Panc1 (cell line): ENCODE results near the gene ARPC4. TPM values are rescaled to one million over a fixed set of nuclear protein-coding genes. Genes with fewer than 3 reads are reported as not detected.

Experiments
- ATAC-seq: fragments of 200-7000 bp; cut with Tn5 transposase; 2 replicates; pipeline ENCODE4 v1.9.1; 2020; ENCODE audit warnings: mild to moderate bottlenecking, moderate library complexity
- BruUV-seq: library from RNA; stranded (reverse); fragments of 400-500 nt; replicated peaks from 2 replicates; lab custom pipeline; 2021; lab: Mats Ljungman, UMichigan
- CTCF ChIA-PET: fragments of 300-600 bp; sonication (Branson Sonifier 250); formaldehyde crosslinking; loops from one replicate; lab custom pipeline; 2022; ENCODE audit warnings: antibody characterized with exemption; lab: Charles Lee
- POLR2A ChIA-PET: fragments of 300-600 bp; sonication (Branson Sonifier 250); formaldehyde crosslinking; loops from one replicate; lab custom pipeline; 2022; ENCODE audit warnings: antibody characterized with exemption; lab: Charles Lee
- DNase-seq: peaks from one replicate; pipeline ENCODE4 v3.0.0-alpha.2; 2010; ENCODE audit warnings: low read depth, low spot score
- H3K27ac ChIP-seq: 2 replicates; pipeline ENCODE4 v1.5.1; 2011; ENCODE audit warnings: mild to moderate bottlenecking, low read length, inconsistent platforms
- H3K27me3 ChIP-seq: fragments of 200-500 bp; sonication (Bioruptor generic); 2 replicates; pipeline ENCODE4 v1.6.0; 2014; ENCODE audit warnings: low read length, inconsistent platforms; ENCODE audit not compliant: control insufficient read depth, insufficient read depth
- H3K36me3 ChIP-seq: fragments of 200-500 bp; sonication (Bioruptor generic); 2 replicates; pipeline ENCODE4 v1.5.1; 2014; ENCODE audit warnings: inconsistent platforms, mild to moderate bottlenecking, low read length, moderate library complexity; ENCODE audit not compliant: control insufficient read depth, insufficient read depth
- H3K4me1 ChIP-seq: 2 replicates; pipeline ENCODE4 v1.5.1; 2011; ENCODE audit warnings: inconsistent platforms, mild to moderate bottlenecking, low read length, moderate library complexity; ENCODE audit not compliant: control insufficient read depth, insufficient read depth
- H3K4me3 ChIP-seq, 2 experiments: 2 replicates each; pipeline ENCODE4 v1.5.1; 2011 to 2012; ENCODE audit warnings: low read depth in 2 of 2, low read length in 2 of 2, mild to moderate bottlenecking in 2 of 2, inconsistent platforms in 1 of 2, moderate library complexity in 1 of 2
- H3K9me3 ChIP-seq: fragments of 200-500 bp; sonication (Bioruptor generic); 2 replicates; pipeline ENCODE4 v1.5.1; 2014; ENCODE audit warnings: low read depth, mild to moderate bottlenecking, inconsistent platforms, low read length, moderate library complexity; ENCODE audit not compliant: control insufficient read depth, insufficient read depth
- CTCF ChIP-seq: fragments of 450-650 bp; IDR thresholded peaks from 2 replicates; pipeline ENCODE4 v1.5.1; 2017; ENCODE audit warnings: mild to moderate bottlenecking
- POLR2AphosphoS5 ChIP-seq: IDR thresholded peaks from 2 replicates; pipeline ENCODE4 v1.6.1; 2012; ENCODE audit warnings: mild to moderate bottlenecking, low read depth, low read length, moderate library complexity
- SIN3A ChIP-seq: IDR thresholded peaks from 2 replicates; pipeline ENCODE4 v1.6.1; 2012; ENCODE audit warnings: low read depth, mild to moderate bottlenecking, low read length, moderate library complexity, borderline replicate concordance; ENCODE audit not compliant: insufficient read depth
- TCF7L2 ChIP-seq: IDR thresholded peaks from 2 replicates; pipeline ENCODE4 v1.6.1; 2011; ENCODE audit warnings: mild to moderate bottlenecking, low read depth, low read length, inconsistent platforms
- in situ Hi-C: cut with HindIII; loops from 2 replicates; pipeline ENCODE4 v1.10.0; 2016; ENCODE audit warnings: low sequenced_read_pairs, low pct_unique_long_range_greater_than_20kb
- intact Hi-C: fragments of 100-400 bp; cut with micrococcal nuclease; formaldehyde crosslinking; loops from one replicate; pipeline ENCODE4 v1.10.0; 2022; ENCODE audit not compliant: unreplicated experiment
- total RNA-seq: library from RNA; stranded (reverse); gene quantifications from one replicate; pipeline ENCODE4 v1.2.1, GENCODE V29; 2021; ENCODE audit not compliant: unreplicated experiment
- TF ChIP-seq, protein P1 (sequence below), 2 experiments: IDR thresholded peaks; 2 replicates each; pipeline ENCODE4 v1.6.1; 2011 to 2012; ENCODE audit warnings: low read depth in 2 of 2, control low read depth in 1 of 2, low read length in 1 of 2, mild to moderate bottlenecking in 1 of 2, moderate library complexity in 1 of 2; ENCODE audit not compliant: insufficient read depth in 1 of 2

The ARPC4 gene
- total RNA-seq, 1 experiment from 2014 or later = 117 TPM

GRCh38 chr3:9746330-9746729 lies 46.6 kb upstream of the ARPC4 start:
- Histone ChIP-seq H3K27me3 (no peaks in the 10 kb centered on the region), H3K9me3 (no peaks in the 10 kb centered on the region), H3K4me1 (peaks cover 7% of the 10 kb centered on the region; the same call in 1 of the 2 replicates), H3K36me3 (peaks cover 4% of the 10 kb centered on the region), H3K27ac (no peak overlapping the region), H3K4me3 (no peak overlapping the region)
- ATAC-seq (no peak), DNase-seq (no peak)
- TF ChIP-seq SIN3A (no peak), TCF7L2 (no peak), POLR2AphosphoS5 (no peak), CTCF (no peak)
- TF ChIP-seq, protein P1, sequence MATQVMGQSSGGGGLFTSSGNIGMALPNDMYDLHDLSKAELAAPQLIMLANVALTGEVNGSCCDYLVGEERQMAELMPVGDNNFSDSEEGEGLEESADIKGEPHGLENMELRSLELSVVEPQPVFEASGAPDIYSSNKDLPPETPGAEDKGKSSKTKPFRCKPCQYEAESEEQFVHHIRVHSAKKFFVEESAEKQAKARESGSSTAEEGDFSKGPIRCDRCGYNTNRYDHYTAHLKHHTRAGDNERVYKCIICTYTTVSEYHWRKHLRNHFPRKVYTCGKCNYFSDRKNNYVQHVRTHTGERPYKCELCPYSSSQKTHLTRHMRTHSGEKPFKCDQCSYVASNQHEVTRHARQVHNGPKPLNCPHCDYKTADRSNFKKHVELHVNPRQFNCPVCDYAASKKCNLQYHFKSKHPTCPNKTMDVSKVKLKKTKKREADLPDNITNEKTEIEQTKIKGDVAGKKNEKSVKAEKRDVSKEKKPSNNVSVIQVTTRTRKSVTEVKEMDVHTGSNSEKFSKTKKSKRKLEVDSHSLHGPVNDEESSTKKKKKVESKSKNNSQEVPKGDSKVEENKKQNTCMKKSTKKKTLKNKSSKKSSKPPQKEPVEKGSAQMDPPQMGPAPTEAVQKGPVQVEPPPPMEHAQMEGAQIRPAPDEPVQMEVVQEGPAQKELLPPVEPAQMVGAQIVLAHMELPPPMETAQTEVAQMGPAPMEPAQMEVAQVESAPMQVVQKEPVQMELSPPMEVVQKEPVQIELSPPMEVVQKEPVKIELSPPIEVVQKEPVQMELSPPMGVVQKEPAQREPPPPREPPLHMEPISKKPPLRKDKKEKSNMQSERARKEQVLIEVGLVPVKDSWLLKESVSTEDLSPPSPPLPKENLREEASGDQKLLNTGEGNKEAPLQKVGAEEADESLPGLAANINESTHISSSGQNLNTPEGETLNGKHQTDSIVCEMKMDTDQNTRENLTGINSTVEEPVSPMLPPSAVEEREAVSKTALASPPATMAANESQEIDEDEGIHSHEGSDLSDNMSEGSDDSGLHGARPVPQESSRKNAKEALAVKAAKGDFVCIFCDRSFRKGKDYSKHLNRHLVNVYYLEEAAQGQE (IDR thresholded peaks at IDR 0.05; ENCODE audit: insufficient read depth in 1 of 2, low read depth in 2 of 2, low read length in 1 of 2) = no peak
- in situ Hi-C loops = no loop called here
- intact Hi-C loops = no loop called here
- no TSS peak for BruUV-seq
- CTCF ChIA-PET = no interaction called here
- POLR2A ChIA-PET = no interaction called here

- POLR2A ChIA-PET = no interaction called here
- no TSS peak for BruUV-seq
- H3K4me1 ChIP-seq = peaks cover 7% of the 10 kb centered on the region; the same call in 1 of the 2 replicates
- H3K36me3 ChIP-seq = peaks cover 4% of the 10 kb centered on the region
- in situ Hi-C loops (no loop called here), intact Hi-C loops (no loop called here)
- no peak overlapping the region for H3K4me3 ChIP-seq
- CTCF ChIA-PET = no interaction called here
- ATAC-seq = no peak
- no peak for DNase-seq
- TF ChIP-seq POLR2AphosphoS5 = no peak
- no peak for TF ChIP-seq SIN3A
- TF ChIP-seq, protein P1 (IDR thresholded peaks at IDR 0.05; ENCODE audit: insufficient read depth in 1 of 2, low read depth in 2 of 2, low read length in 1 of 2) = no peak
- TF ChIP-seq TCF7L2 = no peak
- H3K9me3 ChIP-seq = no peaks in the 10 kb centered on the region
- no peak overlapping the region for H3K27ac ChIP-seq
- H3K27me3 ChIP-seq = no peaks in the 10 kb centered on the region
Measured at GRCh38 chr3:9747267-9747666, 45.6 kb upstream of the ARPC4 start.
